Right cardiac atrium (tissue), 5 donors: ENCODE measurements around the gene ZNF526. TPM values are rescaled to one million over a fixed set of nuclear protein-coding genes. Genes with fewer than 3 reads are reported as not detected.
"Not testable (repeated sequence)": the region's sequence is repeated elsewhere in the genome, so short reads cannot be mapped to it uniquely, and the experiment has no call there.

ENCODE experiments used
- ATAC-seq, 2 donors: fragments of 200-7000 bp; cut with Tn5 transposase; one replicate each; pipeline versions ENCODE4 v1.8.0 to v1.9.1; 2020; ENCODE audit warnings: moderate library complexity in 2 of 2, mild to moderate bottlenecking in 1 of 2
- DNase-seq, 3 donors: peaks; one replicate each; pipeline ENCODE4 v3.0.0-alpha.2; 2020
- H3K27ac ChIP-seq: one replicate; pipeline ENCODE4 v1.5.1; 2013; ENCODE audit warnings: mild to moderate bottlenecking, low read length, control low read depth, moderate library complexity
- H3K27me3 ChIP-seq: one replicate; pipeline ENCODE4 v1.6.1; 2013; ENCODE audit not compliant: control insufficient read depth, insufficient read depth
- H3K4me1 ChIP-seq: one replicate; pipeline ENCODE4 v1.6.1; 2013; ENCODE audit warnings: low read length; ENCODE audit not compliant: control insufficient read depth, insufficient read depth
- H3K4me3 ChIP-seq: one replicate; pipeline ENCODE4 v1.5.1; 2013; ENCODE audit warnings: low read length, control low read depth
- H3K9me3 ChIP-seq: one replicate; pipeline ENCODE4 v1.6.1; 2013; ENCODE audit warnings: low read length; ENCODE audit not compliant: control insufficient read depth
- WGBS: extraction: QIAGEN DNeasy Blood & Tissue Kit; methylation state at CpG from one replicate; pipeline ENCODE4 v1.1.7; 2013; 5-methylcytosine and 5-hydroxymethylcytosine counted together
- intact Hi-C, 4 donors: fragments of 100-400 bp; cut with DNase I; formaldehyde crosslinking; loops; one replicate each; pipeline versions ENCODE4 v1.11.0 to v1.14.0; 2022 to 2023
- polyA plus RNA-seq: library from polyadenylated mRNA; stranded (reverse); fragments of 200-250 nt; gene quantifications from one replicate; pipeline ENCODE4 v1.2.3, GENCODE V29; 2013
- total RNA-seq, 4 donors: library from RNA; stranded (reverse); fragmentation: NEBNext Ultra II Directional; extraction: Animal tissue kit (Norgen Biotek cat#: 25700); gene quantifications; one replicate each; pipeline ENCODE4 v1.2.1, GENCODE V29; 2021
- donor health status: healthy with polysubstance abuse.
- donor health status: DM: no; HTN: yes; CAD: no.
- donor health status: DM: no; HTN: no; CAD: no.
- donor health status: DM: no; HTN: yes; CAD: no; lungs with severe emphysema.
- donor health status: DM: yes; HTN: yes; CAD: no.

Gene ZNF526
- total and polyA plus RNA-seq, 5 donors, result 3.3 to 7.3 (median 6.3) TPM

- 4% methylated on average over 38 of the region's 38 CpGs for WGBS
- H3K27ac ChIP-seq, result peak overlapping the region; percentile 77
- intact Hi-C loops, result no loop called here
- ATAC-seq (peak; percentile 7 to 27), DNase-seq (peak; percentile 71 to 89 (median 86))
- no peaks in the 10 kb centered on the region for H3K27me3 ChIP-seq
- no peaks in the 10 kb centered on the region for H3K9me3 ChIP-seq
- H3K4me3 ChIP-seq, result peak overlapping the region; percentile 89
- H3K4me1 ChIP-seq, result peaks cover 6% of the 10 kb centered on the region
These were observed 35.9 kb downstream of the ZNF526 start for GRCh38 chr19:42255766-42256745.

GRCh38 chr19:42257842-42258241 lies 37.7 kb downstream of the ZNF526 start:
- H3K27me3 ChIP-seq, intact Hi-C loops, DNase-seq, ATAC-seq, H3K4me3 ChIP-seq, H3K9me3 ChIP-seq, H3K27ac ChIP-seq, H3K4me1 ChIP-seq: not testable (repeated sequence)
- WGBS, result 92% methylated on average over 3 of the region's 3 CpGs

GRCh38 chr19:42261763-42262162 lies 41.7 kb downstream of the ZNF526 start:
- Histone ChIP-seq H3K4me3 (no peak overlapping the region), H3K9me3 (no peaks in the 10 kb centered on the region), H3K27me3 (no peaks in the 10 kb centered on the region), H3K4me1 (no peaks in the 10 kb centered on the region), H3K27ac (no peak overlapping the region)
- intact Hi-C loops, result no loop called here
- ATAC-seq (no peak), DNase-seq (no peak)
- WGBS, result 92% methylated on average over 3 of the region's 3 CpGs

GRCh38 chr19:42266105-42266504 lies 46.0 kb downstream of the ZNF526 start:
- ATAC-seq, H3K27me3 ChIP-seq, H3K9me3 ChIP-seq, intact Hi-C loops, H3K27ac ChIP-seq, H3K4me1 ChIP-seq, H3K4me3 ChIP-seq: not testable (repeated sequence)
- peak in 1 of 3 donors; percentile 16 for DNase-seq
- 93% methylated on average over 4 of the region's 4 CpGs for WGBS

- ATAC-seq, H3K27ac ChIP-seq, H3K4me1 ChIP-seq, H3K27me3 ChIP-seq, H3K4me3 ChIP-seq, intact Hi-C loops, H3K9me3 ChIP-seq: not testable (repeated sequence)
- peak in 1 of 3 donors; percentile 40 for DNase-seq
- 94% methylated on average over 24 of the region's 25 CpGs for WGBS
These were observed 47.0 kb downstream of the ZNF526 start for GRCh38 chr19:42266928-42267603.

- Histone ChIP-seq H3K27me3 (no peaks in the 10 kb centered on the region), H3K4me1 (peaks cover 6% of the 10 kb centered on the region), H3K9me3 (no peaks in the 10 kb centered on the region), H3K4me3 (peak overlapping the region; percentile 33), H3K27ac (peak overlapping the region; percentile 35)
- 6% methylated on average over 13 of the region's 13 CpGs for WGBS
- DNase-seq, result peak in 1 of 3 donors; percentile 37
- intact Hi-C loops, result no loop called here
- no peak for ATAC-seq
These were observed 47.6 kb downstream of the ZNF526 start for GRCh38 chr19:42267644-42268141.

GRCh38 chr19:42268142-42268703 lies 48.1 kb downstream of the ZNF526 start:
- peak overlapping the region; percentile 63 for H3K4me3 ChIP-seq
- H3K27me3 ChIP-seq, result no peaks in the 10 kb centered on the region
- no peaks in the 10 kb centered on the region for H3K9me3 ChIP-seq
- ATAC-seq (peak; percentile 88 to 89), DNase-seq (peak; percentile 98 to 99 (median 98))
- peak overlapping the region; percentile 94 for H3K27ac ChIP-seq
- intact Hi-C loops, result no loop called here
- under 1% methylated on average over 46 of the region's 46 CpGs for WGBS
- peaks cover 6% of the 10 kb centered on the region for H3K4me1 ChIP-seq

GRCh38 chr19:42268704-42269477 lies 48.8 kb downstream of the ZNF526 start, which contains the start of gene CIC:
TSS of gene CIC (plus strand) at chr19:42269252. CDS start at chr19:42271784, 2,532 bp downstream.
- Histone ChIP-seq H3K4me1 (peaks cover 6% of the 10 kb centered on the region), H3K4me3 (peak within 1 kb of the TSS; percentile 71), H3K27ac (peak within 1 kb of the TSS; percentile 94), H3K9me3 (no peaks in the 10 kb centered on the region), H3K27me3 (no peaks in the 10 kb centered on the region)
- DNase-seq (peak; percentile 99 to 100 (median 100)), ATAC-seq (peak; percentile 93 to 94)
- intact Hi-C loops, result no loop called here
- WGBS, result under 1% methylated on average over 52 of the region's 52 CpGs

- intact Hi-C loops, result no loop called here
- DNase-seq (peak; percentile 28 to 71 (median 57)), ATAC-seq (no peak)
- WGBS, result 26% methylated on average over 10 of the region's 10 CpGs
- Histone ChIP-seq H3K4me1 (peaks cover 6% of the 10 kb centered on the region), H3K4me3 (peak overlapping the region; percentile 71), H3K27me3 (no peaks in the 10 kb centered on the region), H3K9me3 (no peaks in the 10 kb centered on the region), H3K27ac (peak overlapping the region; percentile 67)
These were observed 49.6 kb downstream of the ZNF526 start for GRCh38 chr19:42269478-42270345.
